ENCODE data around the gene CEP41. TPM values are rescaled to one million over a fixed set of nuclear protein-coding genes. Genes with fewer than 3 reads are reported as not detected.

Gene CEP41, protein sequence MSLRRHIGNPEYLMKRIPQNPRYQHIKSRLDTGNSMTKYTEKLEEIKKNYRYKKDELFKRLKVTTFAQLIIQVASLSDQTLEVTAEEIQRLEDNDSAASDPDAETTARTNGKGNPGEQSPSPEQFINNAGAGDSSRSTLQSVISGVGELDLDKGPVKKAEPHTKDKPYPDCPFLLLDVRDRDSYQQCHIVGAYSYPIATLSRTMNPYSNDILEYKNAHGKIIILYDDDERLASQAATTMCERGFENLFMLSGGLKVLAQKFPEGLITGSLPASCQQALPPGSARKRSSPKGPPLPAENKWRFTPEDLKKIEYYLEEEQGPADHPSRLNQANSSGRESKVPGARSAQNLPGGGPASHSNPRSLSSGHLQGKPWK
- total RNA-seq: 10 to 100 TPM; 16.0 to 18.2 TPM

DNA sequence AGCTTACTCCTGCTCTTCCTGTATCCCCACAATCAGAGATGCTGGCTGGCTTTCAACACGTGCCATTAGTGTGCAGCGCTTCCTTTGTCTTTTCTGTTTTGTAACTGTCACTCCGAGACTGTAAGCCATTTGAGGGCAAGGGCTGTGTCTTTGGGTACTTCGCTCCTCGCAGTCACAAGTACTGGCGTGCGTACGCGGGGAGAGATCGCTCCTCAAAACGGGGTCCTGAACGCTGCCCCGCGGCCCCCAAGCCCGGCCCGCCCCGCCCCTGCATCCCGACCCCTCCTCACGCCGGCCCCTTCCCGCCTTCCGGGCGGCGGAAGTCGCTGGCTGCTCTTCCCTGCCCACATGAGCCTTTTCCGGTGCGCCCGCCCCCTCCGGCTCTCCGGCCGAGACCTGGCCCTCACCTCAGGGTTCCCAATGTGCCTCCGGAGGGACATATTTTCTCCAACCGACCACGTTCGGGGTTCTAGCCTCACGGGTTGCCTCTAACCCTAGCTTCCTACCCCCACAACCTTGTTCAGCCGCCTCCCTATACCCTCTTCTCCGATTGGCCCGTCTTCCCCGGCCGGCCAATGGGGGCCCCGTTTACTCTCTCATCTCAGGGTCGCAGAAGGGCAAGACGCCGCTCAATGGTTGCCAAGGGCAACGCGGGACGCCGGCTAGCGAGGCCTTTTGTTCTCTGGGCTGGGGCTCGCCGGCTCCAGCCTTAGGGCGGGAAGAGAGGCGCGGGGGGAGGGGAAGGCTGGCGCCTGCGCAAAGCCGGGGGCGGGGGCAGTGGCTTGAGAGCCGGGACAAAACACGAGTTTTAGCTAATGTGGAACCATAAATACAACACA lies at the start of gene CEP41:
Gene CEP41, minus strand, starts transcription at position 490 of the 839 bp plus-strand sequence. Its CDS starts 50 bp downstream, at position 440.
- peak within 1 kb of the TSS; percentile 98 for H3K27ac Mint-ChIP-seq
- peak within 1 kb of the TSS; percentile 98 for H3K4me3 Mint-ChIP-seq
- H3K36me3 Mint-ChIP-seq (ENCODE audit: low read depth): peaks cover 6% of the 10 kb centered on the region
- peaks cover 2% of the 10 kb centered on the region for H3K9me3 Mint-ChIP-seq
- intact Hi-C loops (cut with micrococcal nuclease): loop anchor here (1.0 to 10.0 kb wide), 11 partner anchors 7 to 667 kb away; partner anchors contain the start of genes KLHDC10, TMEM209, UBE2H and ZC3HC1
- peak; percentile 98 for DNase-seq
- CTCF ChIA-PET: interaction anchor here (0.6 to 1.6 kb wide), 5 partner anchors 18 to 380 kb away, joined by 3 to 5 read pairs (median 3); no protein-coding TSS in a partner anchor
- H3K27me3 Mint-ChIP-seq (ENCODE audit: low read depth): no peaks in the 10 kb centered on the region
- H3K4me1 Mint-ChIP-seq (ENCODE audit: low read depth): peaks cover 50% of the 10 kb centered on the region

DNA sequence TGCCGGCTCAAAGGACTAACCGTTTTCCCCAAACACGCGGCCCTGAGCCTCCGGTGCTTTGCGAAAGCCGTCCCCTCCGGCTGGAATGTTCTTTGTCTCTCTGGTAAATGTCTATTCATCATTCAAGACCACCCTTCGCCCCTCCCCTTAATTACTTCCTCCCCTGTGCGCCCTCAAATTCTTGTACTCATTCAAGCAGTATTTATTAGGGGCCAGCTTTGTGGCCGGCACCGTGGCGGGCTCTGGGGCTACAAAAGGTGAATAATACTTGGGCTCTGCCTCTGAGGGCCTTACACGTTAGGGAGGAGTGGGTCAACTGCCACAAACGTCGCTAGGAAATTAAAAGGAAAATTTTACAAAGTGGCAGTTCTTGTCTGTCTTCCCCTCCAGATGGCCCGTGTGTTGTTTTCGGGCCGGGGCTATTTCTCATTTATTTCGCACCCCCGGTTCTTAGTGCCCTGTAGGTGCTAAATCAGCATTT lies 49.5 kb upstream of the CEP41 start:
- intact Hi-C loops (cut with micrococcal nuclease): loop anchor here (1.0 to 10.0 kb wide), 2 partner anchors 204 to 248 kb away; no protein-coding TSS in a partner anchor

DNA sequence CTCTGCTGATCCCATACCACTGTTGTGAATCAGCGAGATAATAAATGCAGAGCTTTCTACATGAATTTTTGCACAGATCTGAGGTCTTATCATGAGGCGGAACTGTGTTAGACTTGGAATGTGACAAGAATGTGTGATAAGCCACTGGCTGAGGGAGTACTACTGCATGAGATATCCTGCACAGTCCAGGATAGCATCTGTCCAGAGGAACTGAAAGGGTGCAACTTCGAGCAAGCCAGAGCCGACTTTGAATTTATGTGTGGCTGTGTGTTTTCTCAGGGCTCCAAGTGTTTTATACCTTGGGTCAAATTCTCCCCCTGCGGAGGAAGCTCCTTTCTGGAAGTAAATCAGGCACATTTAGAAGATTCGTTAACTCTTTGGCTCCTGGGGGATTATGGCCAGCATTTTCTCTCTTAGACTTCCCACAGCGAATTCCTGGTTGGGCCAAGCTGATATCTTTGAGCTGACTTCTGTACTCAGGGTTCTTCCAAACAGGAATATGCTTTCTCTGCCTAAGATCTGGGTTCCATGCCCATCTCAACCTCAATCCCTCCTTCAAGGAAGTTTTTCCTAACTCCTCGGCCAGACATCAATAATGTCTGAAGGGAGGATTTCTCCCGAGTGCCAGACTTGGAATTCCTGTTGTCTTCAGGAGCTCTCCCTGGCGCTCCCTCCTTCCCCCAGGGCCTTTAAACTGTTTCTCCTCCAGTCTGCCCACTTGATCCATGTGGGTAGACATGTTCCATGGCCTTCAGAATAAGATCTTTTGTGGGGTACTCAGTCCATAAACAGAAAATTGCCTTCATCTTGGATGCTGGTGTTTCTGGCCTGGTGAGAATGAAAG lies 48.5 kb upstream of the CEP41 start:
- no peak overlapping the region for H3K27ac Mint-ChIP-seq
- H3K4me3 Mint-ChIP-seq: no peak overlapping the region
- peaks cover 28% of the 10 kb centered on the region for H3K4me1 Mint-ChIP-seq (ENCODE audit: low read depth)
- CTCF ChIA-PET: interaction anchor here (0.6 to 1.0 kb wide), 3 partner anchors 12 to 494 kb away, joined by 3 read pairs; no protein-coding TSS in a partner anchor
- no peaks in the 10 kb centered on the region for H3K36me3 Mint-ChIP-seq (ENCODE audit: low read depth)
- intact Hi-C loops (cut with micrococcal nuclease): loop anchor here (5.0 kb wide), 3 partner anchors 47 to 343 kb away; partner anchors contain the start of gene CEP41
- no peak for DNase-seq
- no peaks in the 10 kb centered on the region for H3K9me3 Mint-ChIP-seq
- H3K27me3 Mint-ChIP-seq (ENCODE audit: low read depth): peaks cover 34% of the 10 kb centered on the region

More for the DNA sequence above, 49.5 kb upstream of the CEP41 start:
- H3K4me1 Mint-ChIP-seq (ENCODE audit: low read depth): peaks cover 26% of the 10 kb centered on the region
- peaks cover 34% of the 10 kb centered on the region for H3K27me3 Mint-ChIP-seq (ENCODE audit: low read depth)
- DNase-seq: no peak
- no peaks in the 10 kb centered on the region for H3K36me3 Mint-ChIP-seq (ENCODE audit: low read depth)
- H3K27ac Mint-ChIP-seq: no peak overlapping the region
- H3K4me3 Mint-ChIP-seq: no peak overlapping the region
- H3K9me3 Mint-ChIP-seq: no peaks in the 10 kb centered on the region
- CTCF ChIA-PET: no interaction called here

DNA sequence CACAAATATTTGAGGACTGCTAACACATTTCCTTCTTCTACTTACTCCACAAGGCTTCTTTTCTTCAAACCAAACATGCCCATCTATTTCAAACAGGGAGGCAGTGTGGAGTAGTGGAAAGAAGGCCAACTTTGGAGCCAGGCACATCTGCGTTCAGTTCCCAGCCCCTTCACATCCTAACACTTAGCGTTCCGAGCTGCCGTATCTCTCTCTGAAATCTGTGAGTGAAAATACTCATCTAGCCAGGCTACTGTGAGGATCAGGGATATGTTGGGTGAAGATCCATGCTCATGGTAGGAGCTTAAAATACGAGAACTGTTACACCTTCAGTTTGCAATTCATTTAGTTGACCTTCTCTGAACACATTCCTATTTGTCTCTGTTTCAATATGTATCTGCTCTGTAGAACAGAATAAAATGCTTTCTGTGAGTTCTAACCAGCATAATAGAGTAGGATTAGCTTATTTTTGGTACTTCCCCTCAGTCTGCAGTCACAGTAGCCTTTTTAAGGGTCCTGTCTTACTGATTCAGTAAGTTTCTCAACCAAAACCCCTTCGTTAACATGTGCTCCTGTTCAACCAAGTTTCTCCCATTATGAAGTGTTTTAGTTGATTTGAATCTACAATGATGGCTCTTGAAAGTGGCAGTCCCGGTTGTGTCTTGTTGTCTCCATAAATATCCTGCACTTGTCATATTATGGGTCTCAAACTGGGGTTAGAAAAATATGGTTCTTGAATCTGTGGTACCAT lies 47.8 kb upstream of the CEP41 start:
- Mint-ChIP-seq H3K27ac (no peak overlapping the region), H3K27me3 (ENCODE audit: low read depth) (peaks cover 26% of the 10 kb centered on the region), H3K36me3 (ENCODE audit: low read depth) (no peaks in the 10 kb centered on the region), H3K9me3 (no peaks in the 10 kb centered on the region), H3K4me3 (no peak overlapping the region), H3K4me1 (ENCODE audit: low read depth) (peaks cover 28% of the 10 kb centered on the region)
- DNase-seq: no peak
- intact Hi-C loops (cut with micrococcal nuclease): loop anchor here (5.0 kb wide), 3 partner anchors 46 to 344 kb away; partner anchors contain the start of gene CEP41
- CTCF ChIA-PET: interaction anchor here (0.6 to 2.2 kb wide), 3 partner anchors 11 to 212 kb away, joined by 3 to 4 read pairs (median 3); no protein-coding TSS in a partner anchor

DNA sequence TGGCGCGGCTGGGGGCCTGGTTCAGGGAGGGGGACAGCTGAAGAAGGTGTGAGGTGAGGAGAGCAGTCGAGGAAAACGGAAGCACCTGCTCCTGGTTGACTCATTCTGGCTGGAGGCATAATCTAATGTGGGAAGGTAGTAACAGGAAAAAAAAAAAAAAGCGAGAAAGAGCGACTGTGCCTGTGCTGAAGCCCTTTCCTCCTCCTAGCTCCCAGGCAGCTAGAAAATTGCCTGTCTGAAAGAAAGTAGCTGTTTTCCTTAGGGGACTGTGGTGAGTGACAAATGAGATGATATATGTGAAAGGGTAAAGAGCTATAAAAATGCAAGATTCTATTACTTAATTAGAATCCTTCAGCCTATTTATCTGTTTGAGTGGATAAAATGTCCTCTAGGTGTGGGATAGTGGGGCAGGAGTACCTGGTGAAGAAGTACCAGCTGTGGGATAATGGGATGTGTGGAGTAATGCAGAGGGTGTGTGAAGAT lies 46.2 kb upstream of the CEP41 start:
- intact Hi-C loops (cut with micrococcal nuclease): loop anchor here (1.0 to 5.0 kb wide), 5 partner anchors 45 to 415 kb away; partner anchors contain the start of gene CEP41
- no peaks in the 10 kb centered on the region for H3K36me3 Mint-ChIP-seq (ENCODE audit: low read depth)
- H3K9me3 Mint-ChIP-seq: no peaks in the 10 kb centered on the region
- H3K27ac Mint-ChIP-seq: no peak overlapping the region
- H3K4me1 Mint-ChIP-seq (ENCODE audit: low read depth): peaks cover 23% of the 10 kb centered on the region
- H3K27me3 Mint-ChIP-seq (ENCODE audit: low read depth): peaks cover 14% of the 10 kb centered on the region
- H3K4me3 Mint-ChIP-seq: peak overlapping the region; percentile 74
- no peak for DNase-seq
- CTCF ChIA-PET: interaction anchor here (0.6 to 2.2 kb wide), 12 partner anchors 11 to 881 kb away, joined by 3 to 8 read pairs (median 4); partner anchors contain the start of gene CEP41

DNA sequence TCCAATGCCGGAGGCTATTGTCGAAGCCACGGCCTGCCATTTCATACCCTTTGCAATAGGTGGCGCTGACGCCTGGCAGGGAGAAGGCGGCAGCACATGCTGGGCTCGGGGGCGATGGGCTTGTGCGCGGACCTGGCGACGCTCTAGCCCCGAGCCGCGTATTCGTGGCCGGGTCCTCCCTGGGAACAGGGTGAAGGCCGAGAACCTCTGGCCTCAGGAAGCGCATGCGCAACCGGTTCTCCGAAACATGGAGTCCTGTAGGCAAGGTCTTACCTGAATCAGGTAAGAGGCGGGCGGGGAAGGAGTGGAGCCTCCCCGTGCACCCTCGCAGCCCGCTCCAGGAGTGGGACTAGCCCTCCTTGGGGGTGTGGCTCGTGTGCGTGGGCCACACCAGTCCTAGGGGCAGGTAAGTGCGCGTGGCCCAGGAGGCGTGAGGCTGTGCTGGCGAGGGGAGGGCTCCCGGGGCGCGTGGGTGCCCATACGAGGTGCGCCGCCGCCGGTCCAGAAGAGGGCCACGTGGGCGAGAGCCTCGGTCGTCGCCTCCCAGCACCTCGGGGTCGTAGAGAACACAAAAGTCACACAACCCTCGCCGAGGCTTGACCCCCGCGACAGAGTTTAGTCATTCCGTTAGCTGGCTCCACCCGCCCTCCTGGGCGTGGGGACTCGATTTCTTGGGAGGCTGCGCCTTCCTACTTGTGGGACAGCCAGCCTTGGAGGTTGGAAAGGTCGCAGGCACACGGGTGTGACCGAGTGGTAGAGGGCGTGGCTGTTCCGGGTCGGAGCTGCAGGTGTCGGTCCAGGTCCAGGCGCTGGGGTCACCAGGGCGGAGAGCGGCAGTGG lies 45.5 kb upstream of the CEP41 start:
- Mint-ChIP-seq H3K36me3 (ENCODE audit: low read depth) (no peaks in the 10 kb centered on the region), H3K27ac (no peak overlapping the region), H3K9me3 (no peaks in the 10 kb centered on the region), H3K4me1 (ENCODE audit: low read depth) (peaks cover 23% of the 10 kb centered on the region), H3K27me3 (ENCODE audit: low read depth) (peaks cover 9% of the 10 kb centered on the region), H3K4me3 (peak overlapping the region; percentile 74)
- intact Hi-C loops (cut with micrococcal nuclease): loop anchor here (1.0 to 5.0 kb wide), 5 partner anchors 44 to 414 kb away; partner anchors contain the start of gene CEP41
- CTCF ChIA-PET: interaction anchor here (0.6 to 2.2 kb wide), 8 partner anchors 10 to 272 kb away, joined by 3 to 8 read pairs (median 4); no protein-coding TSS in a partner anchor
- peak; percentile 70 for DNase-seq

DNA sequence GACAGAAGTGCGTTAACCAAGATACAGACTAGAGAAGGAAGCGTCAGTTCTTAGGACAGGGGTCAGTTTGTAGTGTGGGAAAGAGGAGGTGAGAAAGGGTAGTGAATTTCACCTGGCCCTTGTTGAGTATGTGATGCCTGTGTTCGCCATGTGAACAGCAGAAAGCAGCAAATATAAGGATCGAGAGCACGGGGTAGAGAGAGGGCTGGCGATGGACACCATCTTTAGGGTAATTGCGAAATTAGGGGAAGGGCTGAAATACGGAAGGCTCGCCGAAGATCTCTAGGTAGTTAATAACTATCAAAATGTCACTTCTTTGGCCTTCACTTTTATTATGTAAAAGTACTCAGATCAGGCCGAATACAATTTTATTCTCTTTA lies 44.9 kb upstream of the CEP41 start:
- peak overlapping the region; percentile 74 for H3K4me3 Mint-ChIP-seq

DNA sequence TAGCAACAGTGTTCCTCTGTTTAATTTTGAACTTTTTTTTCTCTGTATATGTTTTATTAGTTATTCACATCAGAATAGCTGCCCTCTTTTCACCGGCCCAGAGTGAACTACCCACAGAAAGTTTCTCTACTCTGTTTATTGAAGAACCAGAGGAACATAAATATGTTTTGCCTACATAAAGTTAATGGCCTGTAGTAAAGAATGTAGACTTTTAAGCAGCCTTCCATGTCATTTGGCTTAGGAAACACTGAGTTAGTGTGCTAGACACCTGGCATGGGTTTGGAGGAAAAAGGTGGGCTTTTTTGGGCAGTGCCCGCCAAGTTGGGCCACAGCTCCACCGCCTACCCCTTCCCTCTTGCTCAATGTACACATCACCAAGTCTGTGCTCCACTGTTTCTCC lies 42.2 kb upstream of the CEP41 start:
- CTCF ChIA-PET: interaction anchor here (0.7 to 2.2 kb wide), 3 partner anchors 12 to 270 kb away, joined by 3 to 5 read pairs (median 4); no protein-coding TSS in a partner anchor
- DNase-seq: no peak
- H3K4me1 Mint-ChIP-seq (ENCODE audit: low read depth): peaks cover 19% of the 10 kb centered on the region
- no peaks in the 10 kb centered on the region for H3K9me3 Mint-ChIP-seq
- H3K27me3 Mint-ChIP-seq (ENCODE audit: low read depth): peaks cover 2% of the 10 kb centered on the region
- intact Hi-C loops (cut with micrococcal nuclease): no loop called here
- no peaks in the 10 kb centered on the region for H3K36me3 Mint-ChIP-seq (ENCODE audit: low read depth)
- H3K4me3 Mint-ChIP-seq: no peak overlapping the region
- no peak overlapping the region for H3K27ac Mint-ChIP-seq

More for the DNA sequence above, 44.9 kb upstream of the CEP41 start:
- H3K27ac Mint-ChIP-seq: no peak overlapping the region
- CTCF ChIA-PET: no interaction called here
- H3K36me3 Mint-ChIP-seq (ENCODE audit: low read depth): no peaks in the 10 kb centered on the region
- no peaks in the 10 kb centered on the region for H3K9me3 Mint-ChIP-seq
- intact Hi-C loops (cut with micrococcal nuclease): loop anchor here (1.0 to 5.0 kb wide), 5 partner anchors 43 to 413 kb away; partner anchors contain the start of gene CEP41
- peaks cover 19% of the 10 kb centered on the region for H3K4me1 Mint-ChIP-seq (ENCODE audit: low read depth)
- H3K27me3 Mint-ChIP-seq (ENCODE audit: low read depth): peaks cover 5% of the 10 kb centered on the region
- DNase-seq: no peak

DNA sequence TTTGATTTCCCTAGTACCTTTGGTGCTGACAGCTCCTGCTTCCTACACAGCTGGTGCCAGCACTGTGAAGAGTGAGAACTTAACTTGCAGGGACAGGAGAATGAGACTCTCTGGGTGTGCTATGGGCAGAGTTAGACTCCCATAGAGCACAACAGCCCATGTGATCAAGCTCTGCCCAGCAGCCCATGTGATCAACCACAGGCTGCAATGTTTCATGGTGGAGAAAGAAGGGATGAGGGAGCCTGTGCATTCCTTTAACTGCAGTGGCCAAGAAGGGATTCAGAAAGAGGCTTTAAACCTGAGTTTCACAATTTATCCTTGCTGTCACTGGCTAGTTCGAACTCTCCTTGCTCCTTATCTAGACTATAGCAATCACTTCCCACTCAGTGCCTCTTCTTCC lies 41.1 kb upstream of the CEP41 start:
- H3K27ac Mint-ChIP-seq: no peak overlapping the region
- CTCF ChIA-PET: no interaction called here
- H3K36me3 Mint-ChIP-seq (ENCODE audit: low read depth): no peaks in the 10 kb centered on the region
- H3K4me1 Mint-ChIP-seq (ENCODE audit: low read depth): peaks cover 16% of the 10 kb centered on the region
- peaks cover 1% of the 10 kb centered on the region for H3K27me3 Mint-ChIP-seq (ENCODE audit: low read depth)
- no peak overlapping the region for H3K4me3 Mint-ChIP-seq
- intact Hi-C loops (cut with micrococcal nuclease): no loop called here
- H3K9me3 Mint-ChIP-seq: no peaks in the 10 kb centered on the region
- no peak for DNase-seq
